OCI-LY3 (cell line): ENCODE data around the gene IQCH.

Source experiments
- CTCF ChIP-seq: fragments of 200-600, 300-600 bp; sonication (generic); IDR thresholded peaks from 2 replicates; pipeline ENCODE4 v1.5.1; 2014; ENCODE audit warnings: antibody characterized with exemption, low read length, low read depth
- EZH2phosphoT487 ChIP-seq: fragments of 200-600 bp; shearing (Covaris generic); IDR thresholded peaks from 2 replicates; pipeline ENCODE4 v1.6.1; 2018; ENCODE audit warnings: antibody characterized with exemption, mixed run types, low read depth

- TF ChIP-seq CTCF = no peak
- no peak for TF ChIP-seq EZH2phosphoT487
These were observed 27.1 kb downstream of the IQCH start for GRCh38 chr15:67281714-67282113.
